ENCODE data around the gene WFIKKN2. TPM values are rescaled to one million over a fixed set of nuclear protein-coding genes. Genes with fewer than 3 reads are reported as not detected.

Gene WFIKKN2
- total RNA-seq, 1 experiment from 2014 or later = not detected

- intact Hi-C loops (cut with micrococcal nuclease; ENCODE audit: unreplicated experiment) = no loop called here
- Histone ChIP-seq H3K27me3 (replicated peaks; ENCODE audit: control insufficient read depth, insufficient read depth, low read length) (no peaks in the 10 kb centered on the region), H3K36me3 (ENCODE audit: control insufficient read depth, insufficient read depth, low read length) (no peaks in the 10 kb centered on the region), H3K4me1 (peaks cover 9% of the 10 kb centered on the region), H3K4me3 (ENCODE audit: low read depth, low read length) (no peak overlapping the region), H3K9me3 (peaks cover 9% of the 10 kb centered on the region)
- Mint-ChIP-seq H3K27me3 (ENCODE audit: insufficient read depth, unreplicated experiment) (no peaks in the 10 kb centered on the region), H3K4me3 (ENCODE audit: unreplicated experiment) (no peak overlapping the region), H3K36me3 (ENCODE audit: insufficient read depth, unreplicated experiment) (no peaks in the 10 kb centered on the region), H3K9me3 (ENCODE audit: unreplicated experiment) (peaks cover 13% of the 10 kb centered on the region), H3K27ac (ENCODE audit: unreplicated experiment) (no peak overlapping the region), H3K4me1 (ENCODE audit: low read depth, unreplicated experiment) (peaks cover 7% of the 10 kb centered on the region)
- ChIA-PET POLR2A (no interaction called here), CTCF (interaction anchor here (0.9 kb wide), 1 partner anchor 126 kb away, joined by 5 read pairs; no protein-coding TSS in a partner anchor)
- TF ChIP-seq CTCF (IDR thresholded peaks at IDR 0.05; ENCODE audit: insufficient read depth in 1 of 2, low read depth in 1 of 2, low read length in 1 of 2, severe bottlenecking in 1 of 2, unreplicated experiment in 1 of 2) = no peak
- BruUV-seq (replicated peaks) = no TSS peak
- no peak for DNase-seq
Observed at GRCh38 chr17:50818921-50819657, 16.3 kb upstream of the WFIKKN2 start.

- no peak overlapping the region for H3K27ac Mint-ChIP-seq (ENCODE audit: unreplicated experiment)
- ChIA-PET CTCF (interaction anchor here (0.7 kb wide), 1 partner anchor 51 kb away, joined by 4 read pairs; no protein-coding TSS in a partner anchor), POLR2A (no interaction called here)
- no peak for TF ChIP-seq CTCF (IDR thresholded peaks at IDR 0.05; ENCODE audit: insufficient read depth in 1 of 2, low read depth in 1 of 2, low read length in 1 of 2, severe bottlenecking in 1 of 2, unreplicated experiment in 1 of 2)
- no peak overlapping the region for H3K4me3 Mint-ChIP-seq (ENCODE audit: unreplicated experiment)
- peaks cover 9% of the 10 kb centered on the region for H3K4me1 ChIP-seq
- peaks cover 7% of the 10 kb centered on the region for H3K4me1 Mint-ChIP-seq (ENCODE audit: low read depth, unreplicated experiment)
- H3K27me3 Mint-ChIP-seq (ENCODE audit: insufficient read depth, unreplicated experiment) = no peaks in the 10 kb centered on the region
- H3K9me3 ChIP-seq = peaks cover 8% of the 10 kb centered on the region; the same call in 1 of the 2 replicates
- H3K4me3 ChIP-seq (ENCODE audit: low read depth, low read length) = no peak overlapping the region
- H3K36me3 ChIP-seq (ENCODE audit: control insufficient read depth, insufficient read depth, low read length) = no peaks in the 10 kb centered on the region
- no peak for DNase-seq
- no peaks in the 10 kb centered on the region for H3K27me3 ChIP-seq (replicated peaks; ENCODE audit: control insufficient read depth, insufficient read depth, low read length)
- peaks cover 10% of the 10 kb centered on the region for H3K9me3 Mint-ChIP-seq (ENCODE audit: unreplicated experiment)
- intact Hi-C loops (cut with micrococcal nuclease; ENCODE audit: unreplicated experiment) = no loop called here
- H3K36me3 Mint-ChIP-seq (ENCODE audit: insufficient read depth, unreplicated experiment) = no peaks in the 10 kb centered on the region
- no TSS peak for BruUV-seq (replicated peaks)
Observed at GRCh38 chr17:50820651-50821050, 14.7 kb upstream of the WFIKKN2 start.

- H3K27me3 ChIP-seq (replicated peaks; ENCODE audit: control insufficient read depth, insufficient read depth, low read length) = no peaks in the 10 kb centered on the region
- POLR2A ChIA-PET = no interaction called here
- no peak for TF ChIP-seq CTCF (IDR thresholded peaks at IDR 0.05; ENCODE audit: insufficient read depth in 1 of 2, low read depth in 1 of 2, low read length in 1 of 2, severe bottlenecking in 1 of 2, unreplicated experiment in 1 of 2)
Observed at GRCh38 chr17:50822550-50822949, 12.8 kb upstream of the WFIKKN2 start.

More at GRCh38 chr17:50822550-50822949, 12.8 kb upstream of the WFIKKN2 start:
- no peak for DNase-seq
- no peaks in the 10 kb centered on the region for H3K27me3 Mint-ChIP-seq (ENCODE audit: insufficient read depth, unreplicated experiment)
- H3K9me3 Mint-ChIP-seq (ENCODE audit: unreplicated experiment) = peaks cover 10% of the 10 kb centered on the region
- H3K4me3 Mint-ChIP-seq (ENCODE audit: unreplicated experiment) = no peak overlapping the region
- Histone ChIP-seq H3K4me3 (ENCODE audit: low read depth, low read length) (no peak overlapping the region), H3K4me1 (peaks cover 4% of the 10 kb centered on the region), H3K36me3 (ENCODE audit: control insufficient read depth, insufficient read depth, low read length) (no peaks in the 10 kb centered on the region), H3K9me3 (peaks cover 8% of the 10 kb centered on the region; the same call in 1 of the 2 replicates)
- intact Hi-C loops (cut with micrococcal nuclease; ENCODE audit: unreplicated experiment) = no loop called here
- H3K27ac Mint-ChIP-seq (ENCODE audit: unreplicated experiment) = no peak overlapping the region
- BruUV-seq (replicated peaks) = no TSS peak
- H3K4me1 Mint-ChIP-seq (ENCODE audit: low read depth, unreplicated experiment) = peaks cover 7% of the 10 kb centered on the region
- CTCF ChIA-PET = interaction anchor here (0.7 kb wide), 1 partner anchor 13 kb away, joined by 3 read pairs; no protein-coding TSS in a partner anchor
- no peaks in the 10 kb centered on the region for H3K36me3 Mint-ChIP-seq (ENCODE audit: insufficient read depth, unreplicated experiment)
